Small intestine (tissue), 7 donors: Measurements from ENCODE around the gene C12orf50. TPM values are rescaled to one million over a fixed set of nuclear protein-coding genes. Genes with fewer than 3 reads are reported as not detected.

Experiments
- DNase-seq, 2 donors: peaks; one replicate each; pipeline versions ENCODE4 v3.0.0 to v3.0.0-alpha.2; 2013
- FAIRE-seq: peaks from 2 replicates; lab custom pipeline; 2012; peaks lifted over from hg19 to GRCh38; lab: Jason Lieb, UNC
- H3K27ac ChIP-seq, 3 donors: one replicate each; pipeline ENCODE4 v1.5.1; 2013; ENCODE audit warnings: low read length in 2 of 3, mild to moderate bottlenecking in 2 of 3, control low read depth in 1 of 3, inconsistent platforms in 1 of 3, low read depth in 1 of 3, moderate library complexity in 1 of 3
- H3K27me3 ChIP-seq, 3 donors: one replicate each; pipeline ENCODE4 v1.6.1; 2013; ENCODE audit warnings: low read length in 3 of 3, inconsistent platforms in 1 of 3; ENCODE audit not compliant: control insufficient read depth in 3 of 3, insufficient read depth in 3 of 3
- H3K36me3 ChIP-seq, 3 donors: one replicate each; pipeline ENCODE4 v1.6.1; 2013; ENCODE audit warnings: low read length in 3 of 3, inconsistent platforms in 1 of 3, low read depth in 1 of 3, mild to moderate bottlenecking in 1 of 3, moderate library complexity in 1 of 3; ENCODE audit not compliant: control insufficient read depth in 3 of 3, insufficient read depth in 2 of 3
- H3K4me1 ChIP-seq, 3 donors: one replicate each; pipeline ENCODE4 v1.6.1; 2013; ENCODE audit warnings: low read length in 2 of 3, inconsistent platforms in 1 of 3, low read depth in 1 of 3, mild to moderate bottlenecking in 1 of 3, moderate library complexity in 1 of 3; ENCODE audit not compliant: control insufficient read depth in 3 of 3, insufficient read depth in 2 of 3
- H3K4me3 ChIP-seq, 3 donors: one replicate each; pipeline ENCODE4 v1.5.1; 2013; ENCODE audit warnings: low read length in 3 of 3, control low read depth in 1 of 3, inconsistent platforms in 1 of 3, low read depth in 1 of 3, mild to moderate bottlenecking in 1 of 3, moderate library complexity in 1 of 3
- H3K9me3 ChIP-seq, 2 donors: one replicate each; pipeline ENCODE4 v1.6.1; 2013; ENCODE audit warnings: low read depth in 1 of 2, low read length in 1 of 2; ENCODE audit not compliant: control insufficient read depth in 2 of 2, insufficient read depth in 1 of 2
- WGBS, 3 donors: extraction: QIAGEN DNeasy Blood & Tissue Kit; methylation state at CpG; one replicate each; pipeline ENCODE4 v1.1.7; 2013; 5-methylcytosine and 5-hydroxymethylcytosine counted together
- polyA plus RNA-seq, 4 donors: library from polyadenylated mRNA; stranded (reverse) in 3 of 4; unstranded in 1 of 4; fragments of 200-250 nt in 3 of 4; fragments of 120-200 nt in 1 of 4; gene quantifications; one replicate each; pipeline versions ENCODE4 v1.2.1 to v1.2.3, GENCODE V29; 2013
- donor health status: healthy with polysubstance abuse.
- donor health status: control.
- donor health status: control.
- donor health status: Bipolar disorder and iron deficiency.
- donor health status: healthy.

The C12orf50 gene
- polyA plus RNA-seq, 4 donors, result 0.04 TPM; not detected in 3

- Histone ChIP-seq H3K4me1 (no peaks in the 10 kb centered on the region), H3K27me3 (no peaks in the 10 kb centered on the region), H3K4me3 (no peak overlapping the region), H3K36me3 (no peaks in the 10 kb centered on the region), H3K9me3 (peaks cover 0 to 18% of the 10 kb centered on the region in 2 donors), H3K27ac (no peak overlapping the region)
- FAIRE-seq (no peak), DNase-seq (no peak)
- 16 to 34% (median 28%) methylated on average over 1 of the region's 1 CpG for WGBS, 3 donors
Observed at GRCh38 chr12:88015825-88016224, 13.4 kb downstream of the C12orf50 start.

- 68 to 75% (median 68%) methylated on average over 5 of the region's 5 CpGs for WGBS, 3 donors
- H3K27ac ChIP-seq, result no peak overlapping the region
- no peak overlapping the region for H3K4me3 ChIP-seq
- DNase-seq, result no peak
- no peaks in the 10 kb centered on the region for H3K27me3 ChIP-seq
- H3K36me3 ChIP-seq, result no peaks in the 10 kb centered on the region
- H3K4me1 ChIP-seq, result no peaks in the 10 kb centered on the region
- FAIRE-seq, result no peak
- H3K9me3 ChIP-seq, result no peaks in the 10 kb centered on the region
Observed at GRCh38 chr12:88011755-88012154, 17.4 kb downstream of the C12orf50 start.

DNA sequence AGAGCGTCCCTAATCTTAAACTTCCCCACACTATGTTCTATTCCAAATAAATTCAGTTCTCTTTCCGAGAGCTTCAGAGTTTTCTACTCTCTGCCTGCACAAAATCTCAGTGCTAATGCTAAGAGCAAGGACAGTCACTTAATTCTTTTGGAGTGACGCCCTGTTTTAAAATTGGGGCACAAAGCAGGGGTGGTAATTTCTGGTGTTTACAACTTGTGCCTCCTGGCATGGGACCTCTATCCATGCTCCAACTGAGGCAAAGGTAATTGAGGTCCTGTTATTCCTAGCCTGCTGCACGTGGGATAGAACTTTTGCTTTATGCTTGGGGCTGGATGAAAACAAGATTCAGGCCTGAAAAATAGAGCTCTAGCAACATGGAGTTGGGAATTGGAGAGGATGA is 22.9 kb downstream of the C12orf50 start:
- Histone ChIP-seq H3K9me3 (no peaks in the 10 kb centered on the region), H3K4me1 (no peaks in the 10 kb centered on the region), H3K27ac (no peak overlapping the region), H3K4me3 (no peak overlapping the region), H3K36me3 (no peaks in the 10 kb centered on the region), H3K27me3 (no peaks in the 10 kb centered on the region)
- FAIRE-seq (no peak), DNase-seq (no peak)
- 82 to 88% (median 83%) methylated on average over 4 of the region's 4 CpGs for WGBS, 3 donors

GRCh38 chr12:88001327-88001726 is 27.9 kb downstream of the C12orf50 start:
- FAIRE-seq, result no peak

GRCh38 chr12:87995581-87996178 is 33.5 kb downstream of the C12orf50 start:
- Histone ChIP-seq H3K4me3 (no peak overlapping the region), H3K36me3 (no peaks in the 10 kb centered on the region), H3K4me1 (no peaks in the 10 kb centered on the region), H3K27ac (no peak overlapping the region), H3K9me3 (no peaks in the 10 kb centered on the region), H3K27me3 (no peaks in the 10 kb centered on the region)
- no peak for FAIRE-seq
- DNase-seq, result peak; percentile 59 to 70
- WGBS, 3 donors, result 2 to 4% (median 3%) methylated on average over 8 of the region's 8 CpGs

More at GRCh38 chr12:88001327-88001726, 27.9 kb downstream of the C12orf50 start:
- WGBS, 3 donors, result 80 to 82% (median 80%) methylated on average over 2 of the region's 2 CpGs
- Histone ChIP-seq H3K4me1 (no peaks in the 10 kb centered on the region), H3K9me3 (no peaks in the 10 kb centered on the region), H3K27ac (no peak overlapping the region), H3K27me3 (no peaks in the 10 kb centered on the region), H3K36me3 (no peaks in the 10 kb centered on the region), H3K4me3 (no peak overlapping the region)
- no peak for DNase-seq

DNA sequence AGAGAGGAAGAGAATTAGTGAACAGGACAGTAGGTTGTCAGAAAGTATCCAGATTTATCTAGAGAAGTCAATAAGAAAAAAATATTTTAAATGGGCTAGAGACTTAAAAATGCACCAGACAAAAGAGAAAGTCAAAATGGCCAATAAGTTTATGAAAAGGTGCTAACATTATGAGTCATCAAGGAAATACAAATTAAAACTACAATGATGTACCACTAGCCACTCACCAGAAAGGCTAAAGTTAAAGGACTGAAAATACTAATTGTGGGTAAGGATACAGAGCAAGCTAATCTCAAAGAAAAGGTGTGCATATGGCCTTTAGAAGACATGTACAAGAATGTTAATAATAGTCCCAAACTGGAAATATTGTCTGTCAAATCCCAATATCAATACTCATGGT is 37.7 kb downstream of the C12orf50 start:
- Histone ChIP-seq H3K27me3 (no peaks in the 10 kb centered on the region), H3K36me3 (no peaks in the 10 kb centered on the region), H3K27ac (no peak overlapping the region), H3K4me3 (no peak overlapping the region), H3K9me3 (no peaks in the 10 kb centered on the region), H3K4me1 (no peaks in the 10 kb centered on the region)
- DNase-seq (no peak), FAIRE-seq (no peak)

DNA sequence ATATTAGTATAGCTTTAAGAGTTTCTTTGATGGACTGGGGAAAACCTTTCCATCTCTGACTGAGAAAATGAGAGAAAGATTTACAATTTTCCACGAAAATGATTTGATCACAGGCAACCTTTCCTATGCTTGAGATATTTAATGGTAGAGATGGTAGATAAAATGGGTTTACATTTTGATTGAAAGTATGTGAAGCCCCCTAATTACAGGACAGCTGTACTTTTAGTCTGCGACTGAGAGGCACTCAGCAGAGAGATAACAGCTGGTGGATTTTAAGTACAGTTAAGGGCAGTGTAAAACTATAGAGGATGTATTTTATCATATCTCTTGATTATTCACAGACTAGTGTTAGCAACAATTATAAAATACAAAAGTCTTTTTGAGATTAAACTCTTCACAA is 40.7 kb downstream of the C12orf50 start:
- Histone ChIP-seq H3K27me3 (no peaks in the 10 kb centered on the region), H3K27ac (no peak overlapping the region), H3K4me3 (no peak overlapping the region), H3K4me1 (no peaks in the 10 kb centered on the region), H3K36me3 (no peaks in the 10 kb centered on the region), H3K9me3 (no peaks in the 10 kb centered on the region)
- DNase-seq (no peak), FAIRE-seq (no peak)
- WGBS, 3 donors, result 64 to 80% (median 72%) methylated on average over 2 of the region's 2 CpGs

- Histone ChIP-seq H3K27ac (no peak overlapping the region), H3K9me3 (no peaks in the 10 kb centered on the region), H3K4me1 (no peaks in the 10 kb centered on the region), H3K27me3 (no peaks in the 10 kb centered on the region), H3K36me3 (no peaks in the 10 kb centered on the region), H3K4me3 (no peak overlapping the region)
- DNase-seq (no peak), FAIRE-seq (no peak)
- WGBS, 3 donors, result 78 to 86% (median 82%) methylated on average over 2 of the region's 2 CpGs
Observed at GRCh38 chr12:87985069-87985675, 44.0 kb downstream of the C12orf50 start.

GRCh38 chr12:87982208-87982607 is 47.0 kb downstream of the C12orf50 start:
- Histone ChIP-seq H3K27ac (no peak overlapping the region), H3K27me3 (no peaks in the 10 kb centered on the region), H3K9me3 (no peaks in the 10 kb centered on the region), H3K4me1 (no peaks in the 10 kb centered on the region), H3K4me3 (no peak overlapping the region), H3K36me3 (no peaks in the 10 kb centered on the region)
- no peak for DNase-seq
- FAIRE-seq, result no peak
- 80 to 83% (median 81%) methylated on average over 1 of the region's 1 CpG for WGBS, 3 donors
